BJ (cell line): ENCODE data around the gene CGREF1. TPM values are rescaled to one million over a fixed set of nuclear protein-coding genes. Genes with fewer than 3 reads are reported as not detected.
A peak's percentile ranks its signal among the peaks of the same experiment; 100 is the strongest.
"Not testable (repeated sequence)": the region's sequence is repeated elsewhere in the genome, so short reads cannot be mapped to it uniquely, and the experiment has no call there.

Source experiments
- CTCF ChIA-PET: fragments of 350-600 bp; formaldehyde crosslinking; extraction: SDS; loops from one replicate; lab custom pipeline; 2021; ENCODE audit warnings: antibody characterized with exemption, inconsistent platforms; lab: Yijun Ruan, JAX
- POLR2A ChIA-PET: fragments of 300-600 bp; sonication (Branson Sonifier 250); formaldehyde crosslinking; extraction: SDS; loops from one replicate; lab custom pipeline; 2021; ENCODE audit warnings: antibody characterized with exemption; lab: Charles Lee
- DNase-seq: peaks from one replicate; pipeline ENCODE4 v3.0.0-alpha.2; 2011; ENCODE audit warnings: low read depth
- H3K27me3 ChIP-seq: 2 replicates; pipeline ENCODE4 v1.6.0; 2011; ENCODE audit warnings: low read length; ENCODE audit not compliant: control insufficient read depth, insufficient read depth
- H3K36me3 ChIP-seq: 2 replicates; pipeline ENCODE4 v1.5.1; 2011; ENCODE audit warnings: low read length; ENCODE audit not compliant: control insufficient read depth, insufficient read depth
- H3K4me3 ChIP-seq: 2 replicates; pipeline ENCODE4 v1.5.1; 2011; ENCODE audit warnings: low read depth, mild to moderate bottlenecking, control low read depth, low read length
- polyA plus RNA-seq: library from polyadenylated mRNA; depleted of rRNA; stranded (reverse); fragments of >200 nt; gene quantifications from 2 replicates; pipeline ENCODE4 v1.2.3, GENCODE V29; 2011
- TF ChIP-seq, protein P1 (sequence below): IDR thresholded peaks from 2 replicates; pipeline ENCODE4 v1.5.1; 2011; ENCODE audit warnings: low read depth, mild to moderate bottlenecking, control low read depth, inconsistent platforms, low read length, moderate library complexity; ENCODE audit not compliant: insufficient read depth

CGREF1 gene
- polyA plus RNA-seq, 1 experiment = 6.9 TPM

GRCh38 chr2:27078267-27079194 is 40.4 kb downstream of the CGREF1 start, which contains the start of gene EMILIN1:
EMILIN1 (plus strand) TSS chr2:27078615; CDS start chr2:27079066, 451 bp downstream.
- ChIA-PET POLR2A (interaction anchor here (0.5 to 1.3 kb wide), 3 partner anchors 9 to 1282 kb away, joined by 3 to 13 read pairs (median 10); partner anchors contain the start of gene AGBL5), CTCF (interaction anchor here (0.6 to 3.4 kb wide), 12 partner anchors 9 to 232 kb away, joined by 3 to 28 read pairs (median 4); partner anchors contain the start of genes AGBL5 and KHK)
- DNase-seq = peak; percentile 84

GRCh38 chr2:27077231-27077630 is 41.7 kb downstream of the CGREF1 start:
- TF ChIP-seq, protein P1, sequence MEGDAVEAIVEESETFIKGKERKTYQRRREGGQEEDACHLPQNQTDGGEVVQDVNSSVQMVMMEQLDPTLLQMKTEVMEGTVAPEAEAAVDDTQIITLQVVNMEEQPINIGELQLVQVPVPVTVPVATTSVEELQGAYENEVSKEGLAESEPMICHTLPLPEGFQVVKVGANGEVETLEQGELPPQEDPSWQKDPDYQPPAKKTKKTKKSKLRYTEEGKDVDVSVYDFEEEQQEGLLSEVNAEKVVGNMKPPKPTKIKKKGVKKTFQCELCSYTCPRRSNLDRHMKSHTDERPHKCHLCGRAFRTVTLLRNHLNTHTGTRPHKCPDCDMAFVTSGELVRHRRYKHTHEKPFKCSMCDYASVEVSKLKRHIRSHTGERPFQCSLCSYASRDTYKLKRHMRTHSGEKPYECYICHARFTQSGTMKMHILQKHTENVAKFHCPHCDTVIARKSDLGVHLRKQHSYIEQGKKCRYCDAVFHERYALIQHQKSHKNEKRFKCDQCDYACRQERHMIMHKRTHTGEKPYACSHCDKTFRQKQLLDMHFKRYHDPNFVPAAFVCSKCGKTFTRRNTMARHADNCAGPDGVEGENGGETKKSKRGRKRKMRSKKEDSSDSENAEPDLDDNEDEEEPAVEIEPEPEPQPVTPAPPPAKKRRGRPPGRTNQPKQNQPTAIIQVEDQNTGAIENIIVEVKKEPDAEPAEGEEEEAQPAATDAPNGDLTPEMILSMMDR = no peak
- ChIA-PET CTCF (interaction anchor here (0.6 to 1.1 kb wide), 3 partner anchors 10 to 231 kb away, joined by 3 to 6 read pairs (median 3); no protein-coding TSS in a partner anchor), POLR2A (no interaction called here)
- no peak overlapping the region for H3K4me3 ChIP-seq
- peaks cover 7% of the 10 kb centered on the region for H3K36me3 ChIP-seq
- no peak for DNase-seq
- no peaks in the 10 kb centered on the region for H3K27me3 ChIP-seq

More at GRCh38 chr2:27078267-27079194, 40.4 kb downstream of the CGREF1 start, which contains the start of gene EMILIN1:
- TF ChIP-seq, protein P1 = 0 out of 2 replicates have a peak, but pooled peaks have one; percentile 14
- Histone ChIP-seq H3K27me3 (no peaks in the 10 kb centered on the region), H3K4me3 (peak within 1 kb of the TSS; percentile 53), H3K36me3 (peaks cover 14% of the 10 kb centered on the region)

- Histone ChIP-seq H3K36me3 (peaks cover 5% of the 10 kb centered on the region), H3K27me3 (no peaks in the 10 kb centered on the region), H3K4me3 (no peak overlapping the region)
- POLR2A ChIA-PET = no interaction called here
- CTCF ChIA-PET = interaction anchor here (1.1 kb wide), 1 partner anchor 11 kb away, joined by 3 read pairs; no protein-coding TSS in a partner anchor
- TF ChIP-seq, protein P1 = no peak
- DNase-seq = no peak
These were observed 42.6 kb downstream of the CGREF1 start for GRCh38 chr2:27076323-27076722.

DNA sequence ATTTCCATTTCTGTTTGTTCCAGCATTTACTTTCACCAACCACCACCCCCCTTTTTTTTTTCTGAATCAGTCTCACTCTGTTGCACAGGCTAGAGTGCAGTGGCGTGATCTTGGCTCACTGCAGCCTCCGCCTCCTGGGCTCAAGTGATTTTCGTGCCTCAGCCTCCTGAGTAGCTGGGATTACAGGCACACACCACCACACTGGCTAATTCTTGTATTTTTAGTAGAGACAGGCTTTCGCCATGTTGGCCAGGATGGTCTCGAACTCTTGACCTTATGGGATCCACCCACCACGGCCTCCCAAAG is 43.4 kb downstream of the CGREF1 start:
- H3K36me3 ChIP-seq, H3K27me3 ChIP-seq, POLR2A ChIA-PET, DNase-seq, CTCF ChIA-PET, H3K4me3 ChIP-seq: not testable (repeated sequence)

DNA sequence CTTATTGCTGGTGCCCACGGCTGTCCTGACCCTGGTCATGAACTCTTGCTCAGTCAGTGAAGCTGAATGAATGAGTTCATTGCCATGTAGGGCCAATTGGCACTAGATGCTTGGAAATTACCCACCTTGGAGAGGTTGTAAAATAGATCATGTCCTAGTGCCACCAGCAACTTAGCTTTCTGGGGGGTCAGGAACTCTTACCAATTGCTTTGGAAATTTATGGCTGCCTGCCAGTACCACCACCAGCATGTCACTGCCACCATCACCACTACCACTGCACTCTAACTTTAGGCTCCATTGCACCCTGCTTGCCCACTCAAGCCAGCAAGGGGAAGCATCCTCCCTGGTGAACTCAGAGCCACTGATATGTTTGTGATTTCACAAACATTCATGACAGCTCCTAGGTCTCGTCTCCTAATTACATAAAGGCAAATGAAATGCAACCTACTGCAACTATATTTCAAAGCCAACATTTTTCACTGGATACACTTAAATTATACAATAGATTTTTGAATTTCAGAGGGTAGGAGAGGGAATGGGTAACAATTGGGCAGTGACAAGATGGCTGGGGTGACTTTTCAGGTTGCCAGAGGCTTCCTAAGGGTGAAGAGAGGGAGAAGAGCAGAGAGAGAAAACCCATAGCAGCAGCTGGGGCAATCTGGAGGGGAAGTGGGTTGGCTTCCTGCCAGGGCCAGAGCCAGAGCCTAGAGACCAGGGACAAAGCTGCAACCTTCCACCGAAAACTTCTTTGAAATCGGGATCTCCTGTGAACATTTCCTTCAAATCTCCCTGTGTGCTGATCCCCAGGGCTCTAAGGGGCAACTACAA is 44.0 kb downstream of the CGREF1 start:
- Histone ChIP-seq H3K27me3 (no peaks in the 10 kb centered on the region), H3K36me3 (peaks cover 2% of the 10 kb centered on the region; the same call in 1 of the 2 replicates), H3K4me3 (no peak overlapping the region)
- ChIA-PET POLR2A (no interaction called here), CTCF (interaction anchor here (1.2 kb wide), 1 partner anchor 10 kb away, joined by 4 read pairs; no protein-coding TSS in a partner anchor)
- no peak for DNase-seq
- TF ChIP-seq, protein P1 = no peak
